PC-9 (cell line): ENCODE results near the gene SLC1A7. TPM values are rescaled to one million over a fixed set of nuclear protein-coding genes. Genes with fewer than 3 reads are reported as not detected.

Experiments used
- BruUV-seq: library from RNA; stranded (reverse); fragments of 400-500 nt; replicated peaks from 2 replicates; lab custom pipeline; 2021; lab: Mats Ljungman, UMichigan
- CTCF ChIA-PET: fragments of 300-600 bp; sonication (Branson Sonifier 250); formaldehyde crosslinking; loops from one replicate; lab custom pipeline; 2022; ENCODE audit warnings: antibody characterized with exemption; lab: Charles Lee
- POLR2A ChIA-PET: fragments of 300-600 bp; sonication (Branson Sonifier 250); formaldehyde crosslinking; loops from one replicate; lab custom pipeline; 2022; ENCODE audit warnings: antibody characterized with exemption; ENCODE audit not compliant: unreplicated experiment; lab: Charles Lee
- DNase-seq, 2 experiments: peaks; one replicate each; pipeline versions ENCODE4 v3.0.0 to v3.0.0-alpha.2; 2015 to 2022; ENCODE audit warnings: mixed read lengths in 1 of 2
- H2AFZ ChIP-seq: fragments of 200-600 bp; sonication (generic); 2 replicates; pipeline ENCODE4 v1.8.1; 2017; ENCODE audit warnings: antibody characterized with exemption
- H3F3A ChIP-seq: fragments of 200-600 bp; sonication (generic); 2 replicates; pipeline ENCODE4 v1.8.1; 2017; ENCODE audit warnings: antibody characterized with exemption, mild to moderate bottlenecking, low read depth; ENCODE audit not compliant: insufficient read depth
- H3K27ac ChIP-seq: fragments of 200-600 bp; sonication (generic); 2 replicates; pipeline ENCODE4 v1.6.1; 2016; ENCODE audit warnings: mixed run types
- H3K27me3 ChIP-seq: fragments of 200-600 bp; sonication (generic); 2 replicates; pipeline ENCODE4 v1.6.1; 2016; ENCODE audit warnings: low read depth, mixed run types; ENCODE audit not compliant: insufficient read depth
- H3K36me3 ChIP-seq: fragments of 200-600 bp; sonication (generic); 2 replicates; pipeline ENCODE4 v1.6.1; 2016; ENCODE audit warnings: low read depth, mixed run types
- H3K4me1 ChIP-seq: fragments of 200-600 bp; sonication (generic); replicated peaks from 2 replicates; pipeline ENCODE4 v1.6.1; 2016; ENCODE audit warnings: mixed run types; ENCODE audit not compliant: insufficient read depth
- H3K4me2 ChIP-seq: fragments of 200-600 bp; sonication (generic); 2 replicates; pipeline ENCODE4 v1.6.1; 2017; ENCODE audit warnings: mixed run types
- H3K4me3 ChIP-seq: fragments of 200-600 bp; sonication (generic); 2 replicates; pipeline ENCODE4 v1.6.1; 2016; ENCODE audit warnings: mixed run types
- H3K79me2 ChIP-seq: fragments of 200-600 bp; sonication (generic); 2 replicates; pipeline ENCODE4 v1.6.1; 2017; ENCODE audit warnings: low read depth, mixed run types
- H3K9me2 ChIP-seq: fragments of 200-600 bp; sonication (generic); 2 replicates; pipeline ENCODE4 v1.8.1; 2017; ENCODE audit warnings: mild to moderate bottlenecking; ENCODE audit not compliant: insufficient read depth
- H3K9me3 ChIP-seq: fragments of 200-600 bp; sonication (generic); 2 replicates; pipeline ENCODE4 v1.8.1; 2016; ENCODE audit warnings: low read depth; ENCODE audit not compliant: insufficient read depth
- H4K20me1 ChIP-seq: fragments of 200-600 bp; sonication (generic); 2 replicates; pipeline ENCODE4 v1.8.1; 2017; ENCODE audit not compliant: insufficient read depth
- CTCF ChIP-seq: fragments of 200-600 bp; sonication (generic); conservative IDR thresholded peaks from 2 replicates; pipeline ENCODE4 v1.6.1; 2017; ENCODE audit warnings: mixed run types, antibody characterized with exemption, mild to moderate bottlenecking, moderate library complexity
- EZH2 ChIP-seq: fragments of 200-600 bp; sonication (generic); IDR thresholded peaks from 2 replicates; pipeline ENCODE4 v1.8.0; 2017; ENCODE audit warnings: antibody characterized with exemption, low read depth
- intact Hi-C: fragments of 100-400 bp; cut with micrococcal nuclease; formaldehyde crosslinking; loops from one replicate; pipeline ENCODE4 v1.10.0; 2022; ENCODE audit not compliant: unreplicated experiment
- total RNA-seq: library from RNA; stranded (reverse); gene quantifications from 2 replicates; pipeline ENCODE4 v1.2.3, GENCODE V29; 2021

SLC1A7 gene
- total RNA-seq, 1 experiment from 2014 or later, result not detected

- intact Hi-C loops, result no loop called here
- H2AFZ ChIP-seq, result no peak overlapping the region
- H3K36me3 ChIP-seq, result no peaks in the 10 kb centered on the region
- H3K9me3 ChIP-seq, result peaks cover 4% of the 10 kb centered on the region
- no peak for TF ChIP-seq EZH2
- no peak for TF ChIP-seq CTCF
- no peaks in the 10 kb centered on the region for H3K9me2 ChIP-seq
- no TSS peak for BruUV-seq
- peak overlapping the region; percentile 46 for H3K27ac ChIP-seq
- DNase-seq, result peak in 1 of 2 experiments; percentile 43
- peaks cover 12% of the 10 kb centered on the region; the same call in 1 of the 2 replicates for H3F3A ChIP-seq
- H4K20me1 ChIP-seq, result no peaks in the 10 kb centered on the region
- H3K27me3 ChIP-seq, result no peaks in the 10 kb centered on the region
- H3K79me2 ChIP-seq, result no peaks in the 10 kb centered on the region
- 0 out of 2 replicates have a peak overlapping the region, but pooled peaks have one; percentile 8 for H3K4me2 ChIP-seq
- H3K4me1 ChIP-seq, result peaks cover 12% of the 10 kb centered on the region
- ChIA-PET CTCF (no interaction called here), POLR2A (no interaction called here)
- no peak overlapping the region for H3K4me3 ChIP-seq
Measured at GRCh38 chr1:53139951-53140361, 2.5 kb downstream of the SLC1A7 start.

GRCh38 chr1:53138991-53139884 is 3.2 kb downstream of the SLC1A7 start:
- H3F3A ChIP-seq, result peaks cover 12% of the 10 kb centered on the region; the same call in 1 of the 2 replicates
- POLR2A ChIA-PET, result no interaction called here
- peak overlapping the region; percentile 46 for H3K27ac ChIP-seq
- H3K9me3 ChIP-seq, result peaks cover 4% of the 10 kb centered on the region
- 0 out of 2 replicates have a peak overlapping the region, but pooled peaks have one; percentile 8 for H3K4me2 ChIP-seq
- no peaks in the 10 kb centered on the region for H3K9me2 ChIP-seq
- TF ChIP-seq EZH2, result no peak
- no peak for TF ChIP-seq CTCF
- H3K4me1 ChIP-seq, result peaks cover 12% of the 10 kb centered on the region
- H3K79me2 ChIP-seq, result no peaks in the 10 kb centered on the region
- H3K27me3 ChIP-seq, result no peaks in the 10 kb centered on the region
- H3K4me3 ChIP-seq, result no peak overlapping the region
- no peaks in the 10 kb centered on the region for H4K20me1 ChIP-seq
- no peak overlapping the region for H2AFZ ChIP-seq
- CTCF ChIA-PET, result interaction anchor here (0.7 kb wide), 1 partner anchor 10 kb away, joined by 3 read pairs; no protein-coding TSS in a partner anchor
- intact Hi-C loops, result no loop called here
- no peak for DNase-seq
- no TSS peak for BruUV-seq
- H3K36me3 ChIP-seq, result no peaks in the 10 kb centered on the region

GRCh38 chr1:53137729-53138128 is 4.7 kb downstream of the SLC1A7 start:
- intact Hi-C loops, result no loop called here
- H2AFZ ChIP-seq, result no peak overlapping the region
- ChIA-PET POLR2A (no interaction called here), CTCF (interaction anchor here (0.7 kb wide), 1 partner anchor 90 kb away, joined by 8 read pairs; no protein-coding TSS in a partner anchor)
- H3K27ac ChIP-seq, result no peak overlapping the region
- H3K27me3 ChIP-seq, result no peaks in the 10 kb centered on the region
- no peaks in the 10 kb centered on the region for H3K79me2 ChIP-seq
- no peaks in the 10 kb centered on the region for H3K36me3 ChIP-seq
- H3K4me2 ChIP-seq, result no peak overlapping the region
- DNase-seq, result no peak
- TF ChIP-seq CTCF (no peak; the same call in 1 of the 2 replicates), EZH2 (no peak)
- H3K4me3 ChIP-seq, result no peak overlapping the region
- H3K9me3 ChIP-seq, result peaks cover 4% of the 10 kb centered on the region
- BruUV-seq, result no TSS peak
- H3F3A ChIP-seq, result peaks cover 12% of the 10 kb centered on the region; the same call in 1 of the 2 replicates
- H3K4me1 ChIP-seq, result peaks cover 12% of the 10 kb centered on the region
- H4K20me1 ChIP-seq, result no peaks in the 10 kb centered on the region
- no peaks in the 10 kb centered on the region for H3K9me2 ChIP-seq
